Keratinocyte (primary cell): ENCODE results near the gene DESI2.

Experiments
- CTCF ChIP-seq, 3 experiments: IDR thresholded peaks in 1 of 3; conservative IDR thresholded peaks in 1 of 3; optimal IDR thresholded peaks in 1 of 3; 2 replicates in 2 of 3; 3 replicates in 1 of 3; pipeline versions ENCODE3 to v1.5.1; 2011; ENCODE audit warnings: low read length in 3 of 3, mild to moderate bottlenecking in 3 of 3, moderate library complexity in 2 of 3, control low read depth in 1 of 3, inconsistent platforms in 1 of 3; ENCODE audit not compliant: insufficient read depth in 2 of 3; ENCODE audit errors: extremely low read depth in 1 of 3
- EZH2 ChIP-seq: IDR thresholded peaks from one replicate; pipeline ENCODE4 v1.6.1; 2012; ENCODE audit warnings: inconsistent platforms, mild to moderate bottlenecking, low read length, moderate library complexity

DNA sequence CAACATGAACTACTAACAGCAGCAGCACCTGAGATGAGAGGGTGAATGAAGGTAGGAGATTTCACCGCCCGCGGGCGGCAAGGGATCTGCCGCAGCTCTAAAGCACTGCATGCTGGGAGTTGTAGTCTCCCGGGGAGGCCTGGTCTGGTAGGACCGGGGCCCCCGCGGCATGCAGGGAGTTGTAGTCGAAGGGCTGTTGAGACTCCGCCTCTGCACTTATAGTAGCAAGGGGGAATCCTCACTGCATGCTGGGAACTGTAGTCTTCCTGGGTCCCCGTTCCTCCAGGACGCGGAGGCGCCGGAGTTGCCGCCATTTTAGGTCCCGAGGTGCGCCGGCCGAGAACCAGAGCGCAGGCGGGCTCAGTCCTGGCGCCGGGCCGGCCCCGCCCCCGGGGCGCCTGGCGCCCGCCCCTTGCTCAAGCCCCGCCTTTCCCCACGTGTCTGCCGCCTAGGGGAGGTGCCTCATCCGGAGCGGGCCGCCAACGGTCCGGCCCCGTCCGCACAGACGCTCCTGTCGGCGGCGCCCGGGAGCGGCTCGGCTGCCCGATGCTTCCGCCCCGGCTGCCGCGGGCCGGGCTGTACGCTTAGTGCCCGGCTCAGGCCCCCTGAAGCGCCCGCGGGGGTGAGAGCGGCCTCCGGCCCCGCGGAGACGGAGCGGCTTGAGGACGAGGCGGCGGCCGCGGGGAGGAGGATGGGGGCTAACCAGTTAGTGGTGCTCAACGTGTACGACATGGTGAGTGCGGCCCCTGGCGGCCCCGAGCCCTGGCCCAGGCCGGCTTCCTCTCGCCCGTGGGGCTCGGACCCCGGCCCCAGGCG, at the start of gene DESI2:
- peak in 2 of 3 experiments; percentile 44 to 53 for TF ChIP-seq CTCF (optimal IDR thresholded peaks at IDR 0.05 in 1 of 3, IDR thresholded peaks at IDR 0.05 in 1 of 3, conservative IDR thresholded peaks at IDR 0.05 in 1 of 3; ENCODE audit: extremely low read depth in 1 of 3, insufficient read depth in 2 of 3, low read length in 3 of 3)
- no peak for TF ChIP-seq EZH2
